Panc1 (cell line): ENCODE measurements around the gene ASXL3.

Experiments
- POLR2AphosphoS5 ChIP-seq: IDR thresholded peaks from 2 replicates; pipeline ENCODE4 v1.6.1; 2012; ENCODE audit warnings: mild to moderate bottlenecking, low read depth, low read length, moderate library complexity
- SIN3A ChIP-seq: IDR thresholded peaks from 2 replicates; pipeline ENCODE4 v1.6.1; 2012; ENCODE audit warnings: low read depth, mild to moderate bottlenecking, low read length, moderate library complexity, borderline replicate concordance; ENCODE audit not compliant: insufficient read depth
- TCF7L2 ChIP-seq: IDR thresholded peaks from 2 replicates; pipeline ENCODE4 v1.6.1; 2011; ENCODE audit warnings: mild to moderate bottlenecking, low read depth, low read length, inconsistent platforms
- TF ChIP-seq, protein P1 (sequence below): fragments of 450-650 bp; IDR thresholded peaks from 2 replicates; pipeline ENCODE4 v1.5.1; 2017; ENCODE audit warnings: mild to moderate bottlenecking
- TF ChIP-seq, protein P2 (sequence below), 2 experiments: IDR thresholded peaks; 2 replicates each; pipeline ENCODE4 v1.6.1; 2011 to 2012; ENCODE audit warnings: low read depth in 2 of 2, control low read depth in 1 of 2, low read length in 1 of 2, mild to moderate bottlenecking in 1 of 2, moderate library complexity in 1 of 2; ENCODE audit not compliant: insufficient read depth in 1 of 2

DNA sequence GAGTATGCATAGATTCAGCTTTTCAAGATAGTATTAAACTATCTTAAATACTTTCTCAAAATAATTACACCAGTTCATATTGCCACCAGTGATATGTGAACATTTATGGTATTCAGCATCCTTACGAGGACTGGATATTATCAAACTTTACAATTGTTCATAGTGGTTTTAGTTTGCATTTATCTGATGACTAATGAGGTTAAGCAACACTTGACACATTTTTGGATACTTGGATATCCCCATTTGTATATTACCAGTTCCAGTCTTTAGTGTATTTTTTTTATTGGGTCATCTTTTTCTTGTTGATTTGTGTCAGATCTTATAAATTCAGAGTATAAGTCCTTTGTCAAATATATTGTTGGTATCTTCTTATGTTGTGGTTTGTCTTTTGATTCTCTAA is 128.4 kb downstream of the ASXL3 start:
- TF ChIP-seq, protein P1, sequence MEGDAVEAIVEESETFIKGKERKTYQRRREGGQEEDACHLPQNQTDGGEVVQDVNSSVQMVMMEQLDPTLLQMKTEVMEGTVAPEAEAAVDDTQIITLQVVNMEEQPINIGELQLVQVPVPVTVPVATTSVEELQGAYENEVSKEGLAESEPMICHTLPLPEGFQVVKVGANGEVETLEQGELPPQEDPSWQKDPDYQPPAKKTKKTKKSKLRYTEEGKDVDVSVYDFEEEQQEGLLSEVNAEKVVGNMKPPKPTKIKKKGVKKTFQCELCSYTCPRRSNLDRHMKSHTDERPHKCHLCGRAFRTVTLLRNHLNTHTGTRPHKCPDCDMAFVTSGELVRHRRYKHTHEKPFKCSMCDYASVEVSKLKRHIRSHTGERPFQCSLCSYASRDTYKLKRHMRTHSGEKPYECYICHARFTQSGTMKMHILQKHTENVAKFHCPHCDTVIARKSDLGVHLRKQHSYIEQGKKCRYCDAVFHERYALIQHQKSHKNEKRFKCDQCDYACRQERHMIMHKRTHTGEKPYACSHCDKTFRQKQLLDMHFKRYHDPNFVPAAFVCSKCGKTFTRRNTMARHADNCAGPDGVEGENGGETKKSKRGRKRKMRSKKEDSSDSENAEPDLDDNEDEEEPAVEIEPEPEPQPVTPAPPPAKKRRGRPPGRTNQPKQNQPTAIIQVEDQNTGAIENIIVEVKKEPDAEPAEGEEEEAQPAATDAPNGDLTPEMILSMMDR: no peak
- no peak for TF ChIP-seq POLR2AphosphoS5
- TF ChIP-seq, protein P2, sequence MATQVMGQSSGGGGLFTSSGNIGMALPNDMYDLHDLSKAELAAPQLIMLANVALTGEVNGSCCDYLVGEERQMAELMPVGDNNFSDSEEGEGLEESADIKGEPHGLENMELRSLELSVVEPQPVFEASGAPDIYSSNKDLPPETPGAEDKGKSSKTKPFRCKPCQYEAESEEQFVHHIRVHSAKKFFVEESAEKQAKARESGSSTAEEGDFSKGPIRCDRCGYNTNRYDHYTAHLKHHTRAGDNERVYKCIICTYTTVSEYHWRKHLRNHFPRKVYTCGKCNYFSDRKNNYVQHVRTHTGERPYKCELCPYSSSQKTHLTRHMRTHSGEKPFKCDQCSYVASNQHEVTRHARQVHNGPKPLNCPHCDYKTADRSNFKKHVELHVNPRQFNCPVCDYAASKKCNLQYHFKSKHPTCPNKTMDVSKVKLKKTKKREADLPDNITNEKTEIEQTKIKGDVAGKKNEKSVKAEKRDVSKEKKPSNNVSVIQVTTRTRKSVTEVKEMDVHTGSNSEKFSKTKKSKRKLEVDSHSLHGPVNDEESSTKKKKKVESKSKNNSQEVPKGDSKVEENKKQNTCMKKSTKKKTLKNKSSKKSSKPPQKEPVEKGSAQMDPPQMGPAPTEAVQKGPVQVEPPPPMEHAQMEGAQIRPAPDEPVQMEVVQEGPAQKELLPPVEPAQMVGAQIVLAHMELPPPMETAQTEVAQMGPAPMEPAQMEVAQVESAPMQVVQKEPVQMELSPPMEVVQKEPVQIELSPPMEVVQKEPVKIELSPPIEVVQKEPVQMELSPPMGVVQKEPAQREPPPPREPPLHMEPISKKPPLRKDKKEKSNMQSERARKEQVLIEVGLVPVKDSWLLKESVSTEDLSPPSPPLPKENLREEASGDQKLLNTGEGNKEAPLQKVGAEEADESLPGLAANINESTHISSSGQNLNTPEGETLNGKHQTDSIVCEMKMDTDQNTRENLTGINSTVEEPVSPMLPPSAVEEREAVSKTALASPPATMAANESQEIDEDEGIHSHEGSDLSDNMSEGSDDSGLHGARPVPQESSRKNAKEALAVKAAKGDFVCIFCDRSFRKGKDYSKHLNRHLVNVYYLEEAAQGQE (IDR thresholded peaks at IDR 0.05; ENCODE audit: insufficient read depth in 1 of 2, low read depth in 2 of 2, low read length in 1 of 2): no peak
- TF ChIP-seq SIN3A: no peak
- no peak for TF ChIP-seq TCF7L2
